GM19238 (cell line): ENCODE data around the gene EDN1.

Experiments
- DNase-seq: peaks from one replicate; pipeline ENCODE4 v3.0.0; 2011; ENCODE audit warnings: low spot score; ENCODE audit not compliant: insufficient read length

EDN1 gene

GRCh38 chr6:12289933-12290820, at the start of gene EDN1:
TSS of gene EDN1 (plus strand) at chr6:12290361. CDS start at chr6:12290630, 269 bp downstream.
- peak; percentile 63 for DNase-seq

- DNase-seq: no peak
Observed at GRCh38 chr6:12241493-12242175, 48.5 kb upstream of the EDN1 start.

- DNase-seq: no peak
Observed at GRCh38 chr6:12243169-12243568, 47.0 kb upstream of the EDN1 start.

GRCh38 chr6:12245360-12245759, 44.8 kb upstream of the EDN1 start:
- no peak for DNase-seq

GRCh38 chr6:12245763-12246718, 44.1 kb upstream of the EDN1 start:
- no peak for DNase-seq

- no peak for DNase-seq
Observed at GRCh38 chr6:12246900-12247299, 43.3 kb upstream of the EDN1 start.

- DNase-seq: no peak
Observed at GRCh38 chr6:12249541-12250382, 40.4 kb upstream of the EDN1 start.

- DNase-seq: no peak
Observed at GRCh38 chr6:12250383-12250770, 39.8 kb upstream of the EDN1 start.

- no peak for DNase-seq
Observed at GRCh38 chr6:12254210-12254609, 36.0 kb upstream of the EDN1 start.

GRCh38 chr6:12258191-12258590, 32.0 kb upstream of the EDN1 start:
- no peak for DNase-seq

GRCh38 chr6:12258591-12259075, 31.5 kb upstream of the EDN1 start:
- no peak for DNase-seq

- DNase-seq: no peak
Observed at GRCh38 chr6:12260458-12261093, 29.6 kb upstream of the EDN1 start.

GRCh38 chr6:12261502-12261901, 28.7 kb upstream of the EDN1 start:
- no peak for DNase-seq

GRCh38 chr6:12262236-12263061, 27.7 kb upstream of the EDN1 start:
- DNase-seq: no peak

- DNase-seq: no peak
Observed at GRCh38 chr6:12263403-12263802, 26.8 kb upstream of the EDN1 start.

GRCh38 chr6:12264671-12265070, 25.5 kb upstream of the EDN1 start:
- DNase-seq: no peak

- DNase-seq: no peak
Observed at GRCh38 chr6:12265296-12265695, 24.9 kb upstream of the EDN1 start.

GRCh38 chr6:12265791-12266190, 24.4 kb upstream of the EDN1 start:
- no peak for DNase-seq

- no peak for DNase-seq
Observed at GRCh38 chr6:12266571-12266970, 23.6 kb upstream of the EDN1 start.
